Mesenchymal stem cell (in vitro differentiated cells and primary cell): ENCODE data around the gene MFSD8.

Source experiments
- DNase-seq: peaks from one replicate; pipeline ENCODE4 v3.0.0-alpha.2; 2013
- H2AFZ ChIP-seq: one replicate; pipeline ENCODE4 v1.6.1; 2013; ENCODE audit warnings: low read depth, mild to moderate bottlenecking, control low read depth, inconsistent platforms, low read length, moderate library complexity
- H2AK5ac ChIP-seq: 2 replicates; pipeline ENCODE4 v1.6.1; 2013; ENCODE audit warnings: low read length, moderate library complexity, mild to moderate bottlenecking, inconsistent platforms; ENCODE audit not compliant: severe bottlenecking
- H2BK120ac ChIP-seq: one replicate; pipeline ENCODE4 v1.6.1; 2013; ENCODE audit warnings: low read depth, mild to moderate bottlenecking, inconsistent platforms, low read length, moderate library complexity
- H2BK12ac ChIP-seq, 2 experiments: one replicate each; pipeline ENCODE4 v1.6.1; 2013; ENCODE audit warnings: inconsistent platforms in 2 of 2, low read length in 2 of 2, mild to moderate bottlenecking in 2 of 2, moderate library complexity in 2 of 2, control low read depth in 1 of 2
- H2BK15ac ChIP-seq: one replicate; pipeline ENCODE4 v1.6.1; 2013; ENCODE audit warnings: mild to moderate bottlenecking, low read depth, inconsistent platforms; ENCODE audit not compliant: poor library complexity, severe bottlenecking
- H2BK5ac ChIP-seq: 2 replicates; pipeline ENCODE4 v1.6.1; 2013; ENCODE audit warnings: low read depth, mild to moderate bottlenecking, low read length, control low read depth, inconsistent platforms; ENCODE audit not compliant: poor library complexity, severe bottlenecking
- H3K14ac ChIP-seq, 2 experiments: one replicate each; pipeline ENCODE4 v1.6.1; 2013; ENCODE audit warnings: inconsistent platforms in 2 of 2, low read length in 2 of 2, control low read depth in 1 of 2, mild to moderate bottlenecking in 1 of 2, moderate library complexity in 1 of 2
- H3K18ac ChIP-seq, 2 experiments: one replicate each; pipeline ENCODE4 v1.6.1; 2013; ENCODE audit warnings: inconsistent platforms in 2 of 2, low read length in 2 of 2, control low read depth in 1 of 2, low read depth in 1 of 2, mild to moderate bottlenecking in 1 of 2
- H3K23ac ChIP-seq, 2 experiments: one replicate each; pipeline ENCODE4 v1.6.1; 2013; ENCODE audit warnings: inconsistent platforms in 2 of 2, low read length in 2 of 2, mild to moderate bottlenecking in 2 of 2, moderate library complexity in 2 of 2, control low read depth in 1 of 2
- H3K27ac ChIP-seq: 2 replicates; pipeline ENCODE4 v1.5.1; 2013; ENCODE audit warnings: mild to moderate bottlenecking, moderate library complexity, low read length, control low read depth, inconsistent platforms; ENCODE audit not compliant: poor library complexity, severe bottlenecking
- H3K27me3 ChIP-seq, 2 experiments: 2 replicates each; pipeline versions ENCODE4 v1.6.1 to v1.7.0; 2013; ENCODE audit warnings: low read length in 2 of 2, mild to moderate bottlenecking in 2 of 2, moderate library complexity in 2 of 2, control low read depth in 1 of 2, inconsistent platforms in 1 of 2; ENCODE audit not compliant: control insufficient read depth in 1 of 2, insufficient read depth in 1 of 2
- H3K36me3 ChIP-seq, 2 experiments: 2 replicates each; pipeline versions ENCODE4 v1.6.1 to v1.7.0; 2013; ENCODE audit warnings: low read length in 2 of 2, control low read depth in 1 of 2, inconsistent platforms in 1 of 2, low read depth in 1 of 2, mild to moderate bottlenecking in 1 of 2; ENCODE audit not compliant: insufficient read depth in 2 of 2, control insufficient read depth in 1 of 2
- H3K4ac ChIP-seq, 2 experiments: one replicate each; pipeline ENCODE4 v1.6.1; 2013; ENCODE audit warnings: inconsistent platforms in 2 of 2, low read length in 2 of 2, mild to moderate bottlenecking in 2 of 2, moderate library complexity in 2 of 2, control low read depth in 1 of 2, low read depth in 1 of 2
- H3K4me1 ChIP-seq: 2 replicates; pipeline ENCODE4 v1.6.1; 2013; ENCODE audit warnings: low read depth, low read length, control low read depth; ENCODE audit not compliant: control insufficient read depth, insufficient read depth
- H3K4me2 ChIP-seq: 2 replicates; pipeline ENCODE4 v1.6.1; 2013; ENCODE audit warnings: low read length, mild to moderate bottlenecking, inconsistent platforms; ENCODE audit not compliant: poor library complexity, severe bottlenecking
- H3K4me3 ChIP-seq, 2 experiments: 2 replicates each; pipeline versions ENCODE4 v1.5.1 to v1.7.0; 2013; ENCODE audit warnings: low read length in 2 of 2, mild to moderate bottlenecking in 2 of 2, control low read depth in 1 of 2, low read depth in 1 of 2; ENCODE audit not compliant: insufficient read depth in 1 of 2
- H3K79me1 ChIP-seq: replicated peaks from 2 replicates; pipeline ENCODE4 v1.6.1; 2013; ENCODE audit warnings: mild to moderate bottlenecking, control low read depth, low read length, inconsistent platforms; ENCODE audit not compliant: poor library complexity, severe bottlenecking
- H3K9ac ChIP-seq: 2 replicates; pipeline ENCODE4 v1.7.0; 2013; ENCODE audit warnings: mild to moderate bottlenecking, low read length, moderate library complexity
- H3K9me3 ChIP-seq: 2 replicates; pipeline ENCODE4 v1.7.0; 2013; ENCODE audit warnings: mild to moderate bottlenecking, low read length; ENCODE audit not compliant: control insufficient read depth
- H4K8ac ChIP-seq: one replicate; pipeline ENCODE4 v1.6.1; 2013; ENCODE audit warnings: inconsistent platforms, mild to moderate bottlenecking, low read length, moderate library complexity
- H4K91ac ChIP-seq: one replicate; pipeline ENCODE4 v1.6.1; 2013; ENCODE audit warnings: mild to moderate bottlenecking, low read length, inconsistent platforms
- WGBS: methylation state at CpG from one replicate; pipeline ENCODE4 v1.1.7; 2013; ENCODE audit warnings: mixed read lengths; 5-methylcytosine and 5-hydroxymethylcytosine counted together

MFSD8 gene

DNA sequence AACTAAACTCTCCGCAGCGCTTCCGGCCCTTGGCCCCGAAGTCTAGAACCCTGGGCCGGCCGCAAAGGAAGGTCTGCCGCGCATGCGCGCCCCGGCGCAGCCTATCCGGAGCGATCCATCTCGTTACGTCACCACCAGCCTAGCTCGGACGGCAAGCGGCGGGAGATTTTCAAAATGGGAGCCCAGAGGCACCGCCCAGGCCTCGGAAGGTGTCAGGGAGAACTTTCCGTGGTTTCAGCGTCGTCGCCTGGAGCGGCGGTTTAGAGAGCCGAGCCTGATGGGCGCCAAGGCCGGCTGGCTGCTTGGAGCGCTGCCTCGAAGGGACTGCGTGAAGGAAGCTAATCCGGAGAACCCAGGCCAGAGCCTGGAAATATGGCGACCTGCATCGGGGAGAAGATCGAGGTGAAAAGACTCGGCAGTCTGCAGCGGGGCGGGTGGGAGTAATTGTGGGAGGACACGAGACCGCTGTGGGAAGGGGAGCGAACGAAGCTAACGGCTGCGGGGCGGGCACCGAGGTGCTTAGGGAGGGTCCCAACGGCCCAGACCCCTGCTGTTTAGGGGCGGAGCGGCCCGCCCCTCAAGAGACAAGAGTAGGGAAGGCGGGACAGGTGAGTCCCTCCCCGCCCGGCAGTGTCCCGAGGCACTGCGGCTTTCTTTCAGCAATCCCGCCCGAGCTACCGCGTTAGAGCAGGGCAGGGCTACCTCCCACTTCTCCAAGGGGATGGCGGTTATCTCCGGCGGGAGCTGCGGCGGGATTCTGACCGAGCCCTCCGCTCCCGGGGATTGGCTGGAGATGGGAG lies 84.0 kb downstream of the MFSD8 start, which contains the start of gene PLK4:
Gene PLK4, plus strand, starts transcription at position 131 of the 800 bp plus-strand sequence. Its CDS starts 242 bp downstream, at position 373.
- Histone ChIP-seq H2AFZ (peak within 1 kb of the TSS; percentile 98), H2BK5ac (no peak within 1 kb of the TSS)
- WGBS, result 1% methylated on average over 61 of the region's 70 CpGs

DNA sequence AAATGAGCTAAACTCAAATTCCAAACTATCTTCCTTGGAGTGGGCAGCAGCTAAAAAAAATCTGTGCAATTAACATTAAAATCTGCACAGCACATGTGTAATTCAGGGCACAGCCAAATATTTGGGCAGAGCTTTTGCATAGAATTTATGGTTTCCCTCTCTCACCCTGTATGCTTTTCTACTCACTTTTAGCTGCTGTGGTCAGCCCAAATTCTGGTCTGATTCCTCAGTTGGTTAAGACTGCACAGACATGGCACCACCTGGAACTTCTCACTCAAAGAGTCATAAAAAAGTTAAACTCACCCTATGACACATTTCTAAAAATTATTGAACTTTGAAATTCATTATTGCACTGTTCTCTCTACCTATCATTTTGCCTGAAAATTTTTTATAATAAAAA lies 89.2 kb downstream of the MFSD8 start:
- Histone ChIP-seq H3K4me1 (peaks cover 3% of the 10 kb centered on the region), H3K14ac (no peak overlapping the region), H3K9ac (no peak overlapping the region)

More for the DNA sequence above, 84.0 kb downstream of the MFSD8 start, which contains the start of gene PLK4:
- Histone ChIP-seq H3K4me1 (peaks cover 3% of the 10 kb centered on the region), H3K79me1 (peaks cover 18% of the 10 kb centered on the region), H3K9me3 (no peaks in the 10 kb centered on the region), H4K8ac (no peak within 1 kb of the TSS), H3K9ac (peak within 1 kb of the TSS; percentile 93), H3K27ac (peak within 1 kb of the TSS; percentile 73), H2BK120ac (peak within 1 kb of the TSS; percentile 22), H2BK15ac (no peak within 1 kb of the TSS), H3K18ac (no peak within 1 kb of the TSS), H3K23ac (no peak within 1 kb of the TSS), H3K4me3 (peak within 1 kb of the TSS; percentile 87 to 97), H2AK5ac (no peak within 1 kb of the TSS), H3K27me3 (no peaks in the 10 kb centered on the region), H4K91ac (peak within 1 kb of the TSS; percentile 34), H3K36me3 (peaks cover 0 to 6% of the 10 kb centered on the region in 2 experiments), H3K14ac (no peak within 1 kb of the TSS), H3K4me2 (peak within 1 kb of the TSS; percentile 85), H3K4ac (no peak within 1 kb of the TSS), H2BK12ac (no peak within 1 kb of the TSS)
- peak; percentile 93 for DNase-seq

GRCh38 chr4:127870688-127871087 lies 94.3 kb downstream of the MFSD8 start:
- no peaks in the 10 kb centered on the region for H3K9me3 ChIP-seq
- H2BK15ac ChIP-seq, result no peak overlapping the region
- H3K79me1 ChIP-seq, result peaks cover 10% of the 10 kb centered on the region
- no peak overlapping the region for H2BK5ac ChIP-seq
- H3K18ac ChIP-seq, result no peak overlapping the region
- peak overlapping the region in 1 of 2 experiments; percentile 48 for H3K4me3 ChIP-seq
- H3K27ac ChIP-seq, result no peak overlapping the region
- no peak overlapping the region for H3K14ac ChIP-seq
- DNase-seq, result peak; percentile 89
- peaks cover 0 to under 1% of the 10 kb centered on the region in 2 experiments for H3K36me3 ChIP-seq
- peak overlapping the region; percentile 34 for H3K9ac ChIP-seq
- no peaks in the 10 kb centered on the region for H3K4me1 ChIP-seq
- no peak overlapping the region for H2BK12ac ChIP-seq
- 58% methylated on average over 3 of the region's 3 CpGs for WGBS
- H3K4me2 ChIP-seq, result no peak overlapping the region
- H4K8ac ChIP-seq, result no peak overlapping the region
- no peak overlapping the region for H3K4ac ChIP-seq
- no peak overlapping the region for H3K23ac ChIP-seq
- H3K27me3 ChIP-seq, result no peaks in the 10 kb centered on the region
- H2AFZ ChIP-seq, result no peak overlapping the region
- no peak overlapping the region for H2BK120ac ChIP-seq
- H2AK5ac ChIP-seq, result no peak overlapping the region
- no peak overlapping the region for H4K91ac ChIP-seq

More for the DNA sequence above, 89.2 kb downstream of the MFSD8 start:
- Histone ChIP-seq H2BK5ac (no peak overlapping the region), H4K91ac (no peak overlapping the region), H2BK15ac (no peak overlapping the region), H2AFZ (no peak overlapping the region), H2BK120ac (no peak overlapping the region), H3K4me2 (no peak overlapping the region), H3K4me3 (no peak overlapping the region), H3K18ac (no peak overlapping the region), H4K8ac (no peak overlapping the region), H2AK5ac (no peak overlapping the region), H3K27me3 (no peaks in the 10 kb centered on the region), H3K27ac (no peak overlapping the region), H2BK12ac (no peak overlapping the region), H3K9me3 (no peaks in the 10 kb centered on the region), H3K79me1 (peaks cover 11% of the 10 kb centered on the region), H3K4ac (no peak overlapping the region), H3K23ac (no peak overlapping the region), H3K36me3 (peaks cover 0 to 3% of the 10 kb centered on the region in 2 experiments)
- no peak for DNase-seq

- Histone ChIP-seq H3K4me1 (no peaks in the 10 kb centered on the region), H2AK5ac (no peak overlapping the region), H3K23ac (no peak overlapping the region), H3K9me3 (no peaks in the 10 kb centered on the region), H3K79me1 (peaks cover 10% of the 10 kb centered on the region), H3K4me3 (no peak overlapping the region), H3K14ac (no peak overlapping the region), H2AFZ (no peak overlapping the region), H3K4me2 (no peak overlapping the region), H3K18ac (no peak overlapping the region), H2BK12ac (no peak overlapping the region), H3K4ac (no peak overlapping the region), H3K27me3 (no peaks in the 10 kb centered on the region), H4K8ac (no peak overlapping the region), H4K91ac (no peak overlapping the region), H3K36me3 (no peaks in the 10 kb centered on the region), H3K9ac (peak overlapping the region; percentile 34), H2BK15ac (no peak overlapping the region), H2BK120ac (no peak overlapping the region), H3K27ac (no peak overlapping the region), H2BK5ac (no peak overlapping the region)
- DNase-seq, result no peak
Measured at GRCh38 chr4:127870281-127870680, 94.7 kb downstream of the MFSD8 start.
